ENCODE results near the gene BCL11B. TPM values are rescaled to one million over a fixed set of nuclear protein-coding genes. Genes with fewer than 3 reads are reported as not detected.

Gene BCL11B
- total and polyA plus RNA-seq, 2 of the 8 experiments (the other 6 are each of a cell fraction or from before 2014, with no cell fraction given) = 0.63 to 5.9 TPM

GRCh38 chr14:99234961-99235571, 36.9 kb downstream of the BCL11B start:
- H3K56ac ChIP-seq (replicated peaks; ENCODE audit: insufficient read length, low read depth, low read length) = no peak overlapping the region
- peak in 1 of 2 experiments; percentile 79 for DNase-seq (ENCODE audit: low read depth in 1 of 2, low spot score in 2 of 2)
- H2AFZ ChIP-seq (ENCODE audit: low read length) = no peak overlapping the region
- H3K4me3 ChIP-seq (ENCODE audit: extremely low read depth in 1 of 4, insufficient read depth in 2 of 4, low read depth in 3 of 4, low read length in 4 of 4) = peak overlapping the region; percentile 44 to 64 (median 51)
- H2AK5ac ChIP-seq (ENCODE audit: low read depth, low read length) = no peak overlapping the region
- no peak for FAIRE-seq
- peaks cover 11 to 24% (median 16%) of the 10 kb centered on the region in 4 experiments for H3K4me1 ChIP-seq (replicated peaks in 1 of 4; ENCODE audit: control insufficient read depth in 3 of 4, insufficient read depth in 4 of 4, low read length in 3 of 4)
- no peaks in the 10 kb centered on the region for H4K20me1 ChIP-seq (replicated peaks in 1 of 2; ENCODE audit: control insufficient read depth in 1 of 2, insufficient read depth in 2 of 2, low read length in 2 of 2)
- H3K79me1 ChIP-seq (ENCODE audit: low read depth, low read length) = peaks cover 4% of the 10 kb centered on the region; the same call in 1 of the 2 replicates
- H3K27me3 ChIP-seq (replicated peaks in 1 of 4; ENCODE audit: control insufficient read depth in 3 of 4, extremely low read depth in 1 of 4, insufficient read depth in 3 of 4, low read length in 3 of 4) = no peaks in the 10 kb centered on the region
- peak overlapping the region; percentile 78; the same call in 1 of the 2 replicates for H2BK5ac ChIP-seq (ENCODE audit: low read depth, low read length)
- no peak overlapping the region for H4K5ac ChIP-seq (ENCODE audit: insufficient read length, low read depth, low read length)
- no peak overlapping the region for H2BK15ac ChIP-seq (ENCODE audit: low read length)
- no peak overlapping the region for H2BK120ac ChIP-seq (replicated peaks; ENCODE audit: low read depth, low read length)
- H3K23me2 ChIP-seq (ENCODE audit: low read depth, low read length) = peaks cover 5% of the 10 kb centered on the region; the same call in 1 of the 2 replicates
- peak overlapping the region; percentile 78 for H3K18ac ChIP-seq (ENCODE audit: extremely low read depth, low read length)
- no peaks in the 10 kb centered on the region for H3K9me3 ChIP-seq (ENCODE audit: insufficient read depth in 2 of 2, low read depth in 1 of 2, low read length in 1 of 2)
- no peak for TF ChIP-seq JUN (IDR thresholded peaks at IDR 0.05; ENCODE audit: low read depth, low read length)
- no peak for TF ChIP-seq POLR2A (IDR thresholded peaks at IDR 0.05; ENCODE audit: control extremely low read depth in 1 of 2, low read depth in 2 of 2, low read length in 2 of 2)
- TF ChIP-seq SIX5 (IDR thresholded peaks at IDR 0.05; ENCODE audit: low read depth, low read length) = no peak
- TF ChIP-seq PHF8 (conservative IDR thresholded peaks at IDR 0.05; ENCODE audit: low read depth, low read length) = no peak
- TF ChIP-seq SP1 (IDR thresholded peaks at IDR 0.05; ENCODE audit: low read depth, low read length) = peak; percentile 33; the same call in 1 of the 2 replicates
- TF ChIP-seq ASH2L (IDR thresholded peaks at IDR 0.05; ENCODE audit: low read length) = peak; percentile 59
- TF ChIP-seq NRF1 (IDR thresholded peaks at IDR 0.05; ENCODE audit: low read depth, low read length) = peak; percentile 47
- no peaks in the 10 kb centered on the region for H3K36me3 ChIP-seq (ENCODE audit: control insufficient read depth in 2 of 4, insufficient read depth in 4 of 4, low read length in 3 of 4)
- ChIA-PET POLR2A (ENCODE audit: partially characterized antibody) (interaction anchor here (4.4 kb wide), 1 partner anchor 11 kb away, joined by 28 read pairs; no protein-coding TSS in a partner anchor), CTCF (ENCODE audit: partially characterized antibody) (interaction anchor here (0.7 to 7.5 kb wide), 6 partner anchors 10 to 1599 kb away, joined by 3 to 45 read pairs (median 4); partner anchors contain the start of gene BCL11B)
- no peak overlapping the region for H4K8ac ChIP-seq (ENCODE audit: extremely low read depth, insufficient read depth, low read length)
- peak overlapping the region; percentile 84 to 89 for H3K4me2 ChIP-seq (ENCODE audit: insufficient read depth in 1 of 2, low read depth in 2 of 2, low read length in 2 of 2)
- no peak overlapping the region; a peak in 1 of 7 replicates for H3K9ac ChIP-seq (replicated peaks in 1 of 4; ENCODE audit: extremely low read depth in 1 of 4, low read depth in 3 of 4, low read length in 3 of 4)
- peaks cover 0 to 39% of the 10 kb centered on the region in 2 experiments; a peak in 2 of 4 replicates for H3K79me2 ChIP-seq (ENCODE audit: control insufficient read depth in 1 of 2, insufficient read depth in 2 of 2, low read length in 2 of 2)
- H2BK20ac ChIP-seq (ENCODE audit: low read length) = no peak overlapping the region
- no peak overlapping the region for H3K14ac ChIP-seq (ENCODE audit: insufficient read length)
- no peak overlapping the region for H3K23ac ChIP-seq (ENCODE audit: insufficient read length)
- no peak overlapping the region for H2BK12ac ChIP-seq (ENCODE audit: low read depth, low read length)
- WGBS, 2 experiments (ENCODE audit: extremely low coverage in 1 of 2, insufficient coverage in 1 of 2, insufficient read length in 1 of 2, insufficient replicate concordance in 2 of 2, low coverage in 1 of 2, low lambda C conversion rate in 2 of 2, missing lambda C conversion rate in 1 of 2) = 3% methylated on average over 19 of the region's 19 CpGs; no CpG with 5 or more reads in 1 of the 2 experiments
- no peak overlapping the region for H3K4ac ChIP-seq (replicated peaks; ENCODE audit: insufficient read length, low read depth, low read length)
- H4K91ac ChIP-seq (replicated peaks; ENCODE audit: insufficient read length, low read length) = no peak overlapping the region
- H3K27ac ChIP-seq (ENCODE audit: low read depth, low read length) = no peak overlapping the region

Data from H1 (cell line).